GM21390 (cell line): Measurements from ENCODE around the gene ZNF609.

ENCODE experiments used
- ATAC-seq: cut with Tn5 transposase; IDR thresholded peaks from one replicate; pipeline ENCODE4 v1.9.1; 2021; ENCODE audit not compliant: unreplicated experiment

Gene ZNF609

GRCh38 chr15:64460206-64460723, at the start of gene ZNF609:
TSS of gene ZNF609 (plus strand) at chr15:64460578. CDS start at chr15:64499420, 38,842 bp downstream.
- peak; percentile 42 for ATAC-seq

- ATAC-seq, result no peak
Measured at GRCh38 chr15:64412216-64412615, 48.2 kb upstream of the ZNF609 start.

- no peak for ATAC-seq
Measured at GRCh38 chr15:64422697-64423096, 37.7 kb upstream of the ZNF609 start.

- no peak for ATAC-seq
Measured at GRCh38 chr15:64423970-64424369, 36.4 kb upstream of the ZNF609 start.

GRCh38 chr15:64425221-64425620, 35.2 kb upstream of the ZNF609 start:
- ATAC-seq, result no peak

GRCh38 chr15:64426845-64427465, 33.4 kb upstream of the ZNF609 start:
- no peak for ATAC-seq

GRCh38 chr15:64429448-64429847, 30.9 kb upstream of the ZNF609 start:
- no peak for ATAC-seq

- no peak for ATAC-seq
Measured at GRCh38 chr15:64430000-64430735, 30.2 kb upstream of the ZNF609 start.

GRCh38 chr15:64437982-64438381, 22.4 kb upstream of the ZNF609 start:
- ATAC-seq, result no peak

- no peak for ATAC-seq
Measured at GRCh38 chr15:64438653-64439447, 21.5 kb upstream of the ZNF609 start.

- no peak for ATAC-seq
Measured at GRCh38 chr15:64441852-64442251, 18.5 kb upstream of the ZNF609 start.

GRCh38 chr15:64443016-64443415, 17.4 kb upstream of the ZNF609 start:
- ATAC-seq, result no peak

- no peak for ATAC-seq
Measured at GRCh38 chr15:64443747-64444621, 16.4 kb upstream of the ZNF609 start.

- no peak for ATAC-seq
Measured at GRCh38 chr15:64444836-64445235, 15.5 kb upstream of the ZNF609 start.

GRCh38 chr15:64447536-64448315, 12.7 kb upstream of the ZNF609 start:
- no peak for ATAC-seq

- ATAC-seq, result no peak
Measured at GRCh38 chr15:64452988-64453688, 7.2 kb upstream of the ZNF609 start.

GRCh38 chr15:64453689-64454037, 6.7 kb upstream of the ZNF609 start:
- no peak for ATAC-seq

GRCh38 chr15:64454282-64454681, 6.1 kb upstream of the ZNF609 start:
- ATAC-seq, result no peak

GRCh38 chr15:64455961-64456371, 4.4 kb upstream of the ZNF609 start:
- no peak for ATAC-seq
